GM15510 (cell line): ENCODE results near the gene VPS13A.

Source experiments
- POLR2A ChIP-seq: IDR thresholded peaks from 3 replicates; pipeline ENCODE4 v1.6.1; 2011; ENCODE audit warnings: borderline replicate concordance; ENCODE audit not compliant: insufficient read length; ENCODE audit errors: extremely low read depth

Gene VPS13A

GRCh38 chr9:77177143-77177893 is at the start of gene VPS13A:
Gene VPS13A (plus strand): TSS chr9:77177534. CDS start chr9:77177705, 171 bp downstream.
- TF ChIP-seq POLR2A, result peak; percentile 74

- TF ChIP-seq POLR2A, result no peak
These were observed 49.1 kb upstream of the VPS13A start for GRCh38 chr9:77128125-77128789.

- no peak for TF ChIP-seq POLR2A
These were observed 45.9 kb upstream of the VPS13A start for GRCh38 chr9:77131399-77131798.

GRCh38 chr9:77133011-77133410 is 44.3 kb upstream of the VPS13A start:
- TF ChIP-seq POLR2A, result no peak

GRCh38 chr9:77142366-77142765 is 35.0 kb upstream of the VPS13A start:
- TF ChIP-seq POLR2A, result no peak

GRCh38 chr9:77149879-77150278 is 27.5 kb upstream of the VPS13A start:
- TF ChIP-seq POLR2A, result no peak

GRCh38 chr9:77152289-77152688 is 25.0 kb upstream of the VPS13A start:
- no peak for TF ChIP-seq POLR2A

GRCh38 chr9:77156646-77157371 is 20.5 kb upstream of the VPS13A start:
- TF ChIP-seq POLR2A, result no peak

- no peak for TF ChIP-seq POLR2A
These were observed 18.4 kb upstream of the VPS13A start for GRCh38 chr9:77158772-77159513.

GRCh38 chr9:77161191-77161590 is 16.1 kb upstream of the VPS13A start:
- TF ChIP-seq POLR2A, result no peak

GRCh38 chr9:77161966-77162365 is 15.4 kb upstream of the VPS13A start:
- no peak for TF ChIP-seq POLR2A

GRCh38 chr9:77162366-77162765 is 15.0 kb upstream of the VPS13A start:
- TF ChIP-seq POLR2A, result no peak

GRCh38 chr9:77163884-77164283 is 13.4 kb upstream of the VPS13A start:
- TF ChIP-seq POLR2A, result no peak

GRCh38 chr9:77166193-77166592 is 11.1 kb upstream of the VPS13A start:
- TF ChIP-seq POLR2A, result no peak
